Measurements from ENCODE around the gene KAT2A.

The KAT2A gene

DNA sequence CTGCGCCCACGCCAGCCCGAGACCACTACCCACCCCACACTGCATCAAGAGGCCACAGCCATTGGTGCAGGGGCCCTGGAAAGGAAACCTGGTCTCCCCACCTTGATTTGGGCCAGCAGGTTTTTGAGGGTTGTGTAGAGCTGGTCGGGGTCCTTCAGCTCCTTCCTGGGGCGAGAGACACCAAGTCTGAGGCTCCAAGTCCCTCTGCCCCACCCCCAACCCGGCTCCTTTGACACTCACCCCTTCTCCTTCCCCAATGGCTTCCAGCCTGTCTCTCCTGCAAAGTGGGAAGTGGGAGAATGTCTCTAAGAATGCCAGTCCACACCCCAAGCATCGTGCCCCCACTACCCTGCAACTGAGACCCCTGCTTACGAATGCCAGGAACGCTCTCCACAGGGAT, 7.0 kb downstream of the KAT2A start:
- DNase-seq (ENCODE audit: low read depth) = no peak

DNA sequence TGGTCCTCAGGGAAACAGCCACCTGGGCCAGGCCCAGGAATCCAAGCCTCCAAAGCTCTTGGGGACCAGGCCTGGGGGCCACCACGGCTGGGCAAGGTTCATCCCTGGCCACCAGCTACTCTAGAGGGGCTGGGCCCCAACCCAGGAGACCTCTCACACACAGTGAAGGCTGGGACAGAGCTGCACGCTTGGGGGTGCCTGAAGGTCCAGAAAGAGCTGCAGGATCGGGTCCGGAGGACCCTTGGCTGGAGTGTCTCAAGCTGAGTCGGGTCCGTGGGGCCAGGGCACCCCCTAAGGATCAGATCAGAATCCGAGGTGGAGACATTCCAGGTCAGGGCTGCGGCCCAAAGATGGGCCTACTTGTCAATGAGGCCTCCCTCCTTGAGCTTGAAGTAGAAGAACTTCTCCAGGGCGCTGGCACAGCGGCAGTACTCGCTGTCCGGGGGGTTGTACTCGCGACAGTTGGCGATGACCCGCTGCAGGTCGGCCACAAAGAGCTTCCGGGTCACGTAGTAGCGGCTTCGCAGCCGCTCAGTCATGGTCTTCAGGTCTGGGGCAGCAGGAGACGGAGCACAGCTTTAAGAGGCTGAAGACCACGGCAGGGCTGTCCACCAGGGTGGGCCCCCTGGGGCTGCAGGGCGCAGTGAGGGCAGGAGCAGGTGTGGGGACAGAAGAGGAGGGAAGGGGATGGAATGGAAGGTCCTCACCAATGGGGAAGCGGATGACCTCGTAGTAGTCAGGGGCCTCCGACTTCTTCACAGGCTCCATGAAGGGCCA, 7.7 kb downstream of the KAT2A start:
- DNase-seq (ENCODE audit: low read depth) = no peak

- peak; percentile 65 for DNase-seq (ENCODE audit: low read depth)
These were observed 8.5 kb downstream of the KAT2A start, which contains the start of gene DHX58 for GRCh38 chr17:42112552-42113176. TSS of gene DHX58 (minus strand) at chr17:42112714. CDS start at chr17:42111892, 822 bp downstream.

DNA sequence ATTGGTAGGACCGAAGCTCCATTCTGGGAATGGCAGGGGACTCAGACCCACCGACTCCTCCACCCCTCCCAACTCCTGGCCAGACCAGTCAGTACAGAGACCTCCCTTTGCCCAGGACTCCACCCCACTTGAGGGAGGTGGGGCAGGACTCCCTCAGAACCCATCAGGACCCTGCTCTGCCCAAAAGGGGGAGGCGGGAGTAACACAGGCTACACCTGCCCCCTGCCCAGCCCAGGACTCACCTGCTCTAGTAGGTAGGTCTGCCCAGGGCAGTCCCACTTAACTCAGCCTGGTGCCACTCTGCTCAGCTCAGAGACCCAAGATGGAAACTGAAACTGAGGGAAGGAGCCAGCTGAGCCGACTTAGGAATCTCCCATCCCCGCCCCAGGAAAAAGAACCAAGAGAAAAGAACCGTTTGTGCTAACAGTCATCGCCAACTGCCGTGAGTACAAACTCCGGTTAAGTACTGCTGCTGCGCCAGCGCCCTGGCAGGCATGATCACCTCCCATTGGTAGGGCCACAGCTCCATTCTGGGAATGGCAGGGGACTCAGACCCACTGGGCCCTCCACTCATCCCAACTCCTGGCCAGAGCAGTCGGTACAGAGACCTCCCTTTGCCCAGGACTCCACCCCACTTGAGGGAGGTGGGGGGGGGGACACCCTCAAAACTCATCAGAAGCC, 9.2 kb downstream of the KAT2A start:
- DNase-seq (ENCODE audit: low read depth) = no peak

DNA sequence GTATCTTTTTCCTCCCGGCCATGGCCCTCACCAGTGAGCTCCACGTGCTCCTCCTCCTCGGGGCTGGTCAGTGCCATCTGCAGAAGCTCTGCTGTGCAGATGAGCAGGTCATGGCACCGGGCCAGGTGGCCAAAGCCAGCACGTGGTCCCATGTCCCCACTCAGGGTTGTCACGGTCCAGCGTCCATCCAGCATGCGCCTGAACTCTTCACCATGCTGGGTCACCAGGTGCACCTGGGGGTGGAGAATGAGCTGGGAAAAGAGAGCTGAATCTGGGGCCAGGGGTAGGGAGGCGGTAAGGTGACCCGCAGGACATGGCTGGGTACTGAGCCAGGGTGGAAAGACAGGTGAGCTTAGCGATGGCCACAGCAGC, 9.9 kb downstream of the KAT2A start:
- DNase-seq (ENCODE audit: low read depth) = no peak

GRCh38 chr17:42110301-42111264, 10.6 kb downstream of the KAT2A start:
- no peak for DNase-seq (ENCODE audit: low read depth)

DNA sequence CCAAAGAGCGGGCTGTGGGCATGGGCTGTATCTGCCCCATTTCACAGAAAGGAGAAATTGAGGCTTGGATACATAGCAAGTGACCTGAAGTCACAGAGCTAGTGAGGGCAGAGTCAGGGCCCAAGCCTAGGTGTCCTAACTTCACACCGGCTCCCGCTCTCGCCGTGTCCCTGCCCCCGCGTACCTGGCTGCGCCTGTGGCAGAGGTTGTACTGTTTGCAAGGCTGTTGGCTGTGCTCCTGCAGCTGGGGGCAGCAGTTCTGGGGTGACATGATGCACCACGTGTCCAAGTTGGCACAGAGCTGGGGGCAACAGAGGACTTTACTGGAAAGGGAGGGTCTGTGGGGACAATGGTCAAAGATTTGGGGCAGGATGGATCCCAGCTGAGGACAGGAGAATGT, 12.1 kb downstream of the KAT2A start:
- DNase-seq (ENCODE audit: low read depth) = no peak

DNA sequence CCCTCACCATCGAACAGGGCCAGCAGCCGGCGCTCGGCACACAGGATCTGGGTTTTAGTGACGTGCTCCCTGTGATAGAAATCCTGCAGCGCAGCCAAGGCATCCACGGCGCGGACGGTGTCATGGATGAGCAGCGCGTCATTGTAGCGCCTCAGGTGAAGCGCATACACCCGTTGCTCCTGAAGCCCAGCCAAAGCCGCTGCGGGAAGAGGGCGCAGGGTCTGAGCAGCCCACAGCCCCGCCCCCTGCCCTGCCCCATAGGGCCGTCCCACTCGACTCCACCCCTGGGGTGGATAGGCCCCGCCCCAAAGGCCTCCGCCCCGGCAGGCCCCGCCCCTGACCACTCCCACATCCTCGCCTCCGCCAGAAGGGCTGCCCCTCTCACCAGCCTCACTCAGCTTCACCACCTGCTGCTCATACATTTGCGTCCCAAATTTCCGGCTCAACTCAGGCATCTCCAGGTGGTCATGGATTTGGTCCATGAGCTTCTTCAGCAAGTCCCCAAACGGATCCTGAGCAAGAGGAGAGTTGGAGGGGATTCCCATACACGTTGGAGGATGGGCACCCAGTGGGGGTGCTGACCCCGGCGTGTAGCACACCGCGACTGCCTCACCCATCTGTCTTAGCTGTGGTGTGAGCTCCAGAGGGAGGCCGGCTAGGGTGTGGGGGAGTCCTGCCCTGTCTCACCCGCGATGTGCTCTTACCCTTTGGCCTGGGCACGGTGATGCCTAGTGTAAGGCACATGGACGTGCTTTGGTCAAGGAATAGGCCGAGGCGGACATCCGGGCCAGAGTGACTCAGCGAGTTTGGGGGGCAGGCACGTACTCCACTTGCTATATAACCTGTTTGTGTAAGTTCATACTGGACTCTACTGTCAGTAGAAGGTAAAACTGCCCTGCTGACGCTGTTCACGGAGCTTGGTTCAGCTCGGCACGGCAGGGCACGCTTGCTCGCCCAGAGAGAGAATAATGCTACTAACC, 13.3 kb downstream of the KAT2A start:
- peak; percentile 77 for DNase-seq (ENCODE audit: low read depth)

DNA sequence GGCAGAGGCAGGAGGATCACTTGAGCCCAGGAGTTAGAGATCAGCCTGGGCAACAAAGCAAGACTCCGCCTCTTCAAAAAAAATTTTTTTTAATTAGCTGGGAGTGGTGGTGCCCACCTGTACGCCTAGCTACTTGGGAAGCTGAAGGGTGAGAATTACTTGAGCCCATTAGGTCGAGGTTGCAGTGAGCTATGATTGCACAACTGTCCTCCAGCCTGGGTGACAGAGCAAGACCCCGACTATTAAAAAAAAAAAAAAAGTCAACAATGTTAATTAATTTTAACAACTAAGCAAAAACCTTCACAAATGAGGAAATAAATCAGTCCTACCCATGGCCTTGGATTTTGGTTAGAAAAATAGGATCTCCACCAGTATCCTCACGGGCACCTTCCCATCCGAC, 14.0 kb downstream of the KAT2A start:
- DNase-seq (ENCODE audit: low read depth) = no peak

DNA sequence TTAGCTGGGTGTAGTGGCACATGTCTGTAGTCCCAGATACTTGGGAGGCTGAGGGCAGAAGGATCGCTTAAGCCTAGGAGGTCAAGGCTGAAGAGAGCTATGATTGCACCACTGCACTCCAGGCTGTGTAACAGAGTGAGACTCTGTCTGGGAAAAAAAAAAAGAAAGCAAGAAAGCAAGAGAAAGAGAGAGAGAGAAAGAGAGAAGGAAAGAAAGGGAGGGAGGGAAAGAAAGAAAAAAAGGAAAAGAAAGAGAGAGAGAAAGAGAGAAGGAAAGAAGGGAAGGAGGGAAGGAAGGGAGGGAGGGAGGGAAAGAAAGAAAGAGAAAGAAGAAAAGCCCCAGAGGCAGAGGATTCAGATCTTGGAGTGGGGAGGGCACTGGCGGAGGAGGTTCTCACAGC, 15.2 kb downstream of the KAT2A start:
- DNase-seq (ENCODE audit: low read depth) = no peak

DNA sequence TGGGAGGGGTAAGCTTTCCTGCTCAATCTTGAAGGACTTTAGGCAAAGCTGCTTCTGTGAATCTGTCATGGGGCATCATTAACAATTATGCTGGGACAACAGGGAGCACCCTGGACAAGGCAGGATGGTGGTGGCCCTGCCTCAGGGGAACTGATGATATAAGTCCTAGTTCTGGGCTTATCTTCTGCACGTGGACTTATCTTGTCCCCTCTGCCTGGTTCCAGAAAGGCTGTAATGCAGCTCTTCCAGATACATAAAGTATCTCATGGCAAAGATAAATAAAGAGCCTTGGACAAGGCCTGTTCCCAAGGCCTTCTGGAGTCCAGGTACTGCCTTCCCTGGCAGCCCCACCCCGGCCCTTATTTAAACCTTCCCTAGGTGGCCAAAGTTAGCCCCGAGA, 16.9 kb downstream of the KAT2A start:
- DNase-seq (ENCODE audit: low read depth) = no peak

DNA sequence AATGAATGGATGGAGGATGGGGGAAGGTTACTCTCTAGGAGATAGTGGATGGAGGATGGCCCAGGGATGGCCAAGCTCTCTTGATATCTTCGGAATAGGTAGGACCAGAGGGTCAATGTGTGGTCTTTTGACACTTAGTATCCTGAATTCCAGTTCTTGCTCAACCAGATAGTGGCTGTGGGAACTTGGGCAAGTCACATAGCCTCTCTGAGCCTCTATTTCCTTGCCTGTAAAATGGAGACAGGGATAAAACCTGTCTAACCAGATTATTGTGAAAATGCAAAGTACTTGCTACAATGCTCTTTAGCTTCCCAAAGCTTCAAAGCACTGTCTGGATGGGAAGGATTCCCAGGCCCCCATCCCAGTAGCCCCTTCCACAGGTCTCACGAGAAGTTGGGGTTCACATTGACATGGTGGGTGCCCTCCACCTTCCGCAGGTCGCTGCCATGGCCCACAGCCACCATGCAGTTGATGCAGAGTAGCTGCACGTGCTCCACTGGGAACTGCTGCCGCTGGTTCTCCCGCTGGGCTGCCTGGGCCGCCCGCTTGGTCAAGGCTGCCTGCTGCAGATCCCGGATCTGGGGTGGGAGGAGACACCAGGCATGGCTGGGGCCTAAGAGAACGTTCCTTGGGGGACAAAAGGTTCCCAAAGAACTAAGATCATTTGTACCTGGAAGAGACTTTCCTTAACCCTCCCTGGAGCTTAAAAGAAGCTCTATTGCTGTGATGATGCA, 17.8 kb downstream of the KAT2A start:
- DNase-seq (ENCODE audit: low read depth) = no peak

- no peak for DNase-seq (ENCODE audit: low read depth)
These were observed 19.5 kb downstream of the KAT2A start for GRCh38 chr17:42101513-42102292.

GRCh38 chr17:42098730-42099399, 22.3 kb downstream of the KAT2A start:
- no peak for DNase-seq (ENCODE audit: low read depth)

GRCh38 chr17:42097691-42098631, 23.2 kb downstream of the KAT2A start, which contains the start of gene ZNF385C:
TSS of gene ZNF385C (minus strand) at chr17:42098473. CDS start at chr17:42063056, 35,417 bp downstream.
- peak; percentile 43 for DNase-seq (ENCODE audit: low read depth)

- no peak for DNase-seq (ENCODE audit: low read depth)
These were observed 24.6 kb downstream of the KAT2A start for GRCh38 chr17:42096360-42097111.

Data from T-helper 22 cell (primary cell).